Activated T-helper 1 cell treated with anti-CD3 and anti-CD28 coated beads, Interleukin-2, amount 50 U/mL, for 16 hours (primary cell): ENCODE measurements around the gene IL1RAP.
"Not testable (repeated sequence)": the region's sequence is repeated elsewhere in the genome, so short reads cannot be mapped to it uniquely, and the experiment has no call there.

ENCODE experiments used
- DNase-seq, 2 donors: peaks; one replicate each; pipeline ENCODE4 v3.0.0-alpha.2; 2020; ENCODE audit warnings: low read depth in 1 of 2, low spot score in 1 of 2

The IL1RAP gene, protein sequence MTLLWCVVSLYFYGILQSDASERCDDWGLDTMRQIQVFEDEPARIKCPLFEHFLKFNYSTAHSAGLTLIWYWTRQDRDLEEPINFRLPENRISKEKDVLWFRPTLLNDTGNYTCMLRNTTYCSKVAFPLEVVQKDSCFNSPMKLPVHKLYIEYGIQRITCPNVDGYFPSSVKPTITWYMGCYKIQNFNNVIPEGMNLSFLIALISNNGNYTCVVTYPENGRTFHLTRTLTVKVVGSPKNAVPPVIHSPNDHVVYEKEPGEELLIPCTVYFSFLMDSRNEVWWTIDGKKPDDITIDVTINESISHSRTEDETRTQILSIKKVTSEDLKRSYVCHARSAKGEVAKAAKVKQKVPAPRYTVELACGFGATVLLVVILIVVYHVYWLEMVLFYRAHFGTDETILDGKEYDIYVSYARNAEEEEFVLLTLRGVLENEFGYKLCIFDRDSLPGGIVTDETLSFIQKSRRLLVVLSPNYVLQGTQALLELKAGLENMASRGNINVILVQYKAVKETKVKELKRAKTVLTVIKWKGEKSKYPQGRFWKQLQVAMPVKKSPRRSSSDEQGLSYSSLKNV

DNA sequence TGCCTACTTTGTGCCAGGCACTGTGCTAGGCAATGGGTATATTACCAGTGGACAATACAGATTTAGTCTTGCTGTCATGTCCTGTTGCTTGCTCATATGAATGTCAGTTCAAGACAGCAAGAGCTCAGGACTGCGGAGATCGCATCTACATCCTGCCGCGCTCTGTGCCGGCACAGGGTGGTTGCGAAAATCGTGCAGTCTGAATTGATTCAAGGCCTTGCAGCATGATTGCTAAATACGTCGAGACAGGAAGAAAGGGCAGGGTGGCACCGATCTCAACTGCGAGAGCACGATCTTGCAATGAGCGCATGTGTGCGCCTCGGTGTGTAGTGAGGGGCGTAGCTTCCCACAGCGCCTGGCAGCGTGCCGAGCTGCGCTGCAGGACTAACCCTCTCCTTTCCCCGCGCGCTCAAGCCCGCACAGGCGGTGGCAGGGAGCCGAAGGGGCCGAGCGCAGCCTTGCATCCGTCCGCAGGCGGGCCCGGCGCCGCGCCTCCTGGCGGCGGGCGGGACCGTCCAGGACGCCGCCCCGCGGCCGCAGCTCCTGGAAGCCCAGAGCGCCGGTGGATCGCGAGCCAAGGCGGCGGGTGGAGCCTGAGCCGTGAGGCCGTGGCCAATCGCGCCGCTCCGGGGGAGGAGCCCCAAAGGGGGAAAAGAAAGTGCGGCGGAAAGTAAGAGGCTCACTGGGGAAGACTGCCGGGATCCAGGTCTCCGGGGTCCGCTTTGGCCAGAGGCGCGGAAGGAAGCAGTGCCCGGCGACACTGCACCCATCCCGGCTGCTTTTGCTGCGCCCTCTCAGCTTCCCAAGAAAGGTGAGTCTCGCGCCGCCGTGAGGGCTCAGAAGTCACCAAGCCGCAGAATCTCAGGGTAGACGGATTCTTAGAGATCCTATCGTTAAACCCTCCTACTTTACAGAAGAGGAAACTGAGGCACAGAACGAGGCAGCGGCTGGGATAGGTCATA lies at the start of gene IL1RAP:
IL1RAP (plus strand) TSS at position 677 of the 962 bp plus-strand sequence. CDS start 50,205 bp downstream, outside the sequence.
- peak; percentile 65 to 78 for DNase-seq

DNA sequence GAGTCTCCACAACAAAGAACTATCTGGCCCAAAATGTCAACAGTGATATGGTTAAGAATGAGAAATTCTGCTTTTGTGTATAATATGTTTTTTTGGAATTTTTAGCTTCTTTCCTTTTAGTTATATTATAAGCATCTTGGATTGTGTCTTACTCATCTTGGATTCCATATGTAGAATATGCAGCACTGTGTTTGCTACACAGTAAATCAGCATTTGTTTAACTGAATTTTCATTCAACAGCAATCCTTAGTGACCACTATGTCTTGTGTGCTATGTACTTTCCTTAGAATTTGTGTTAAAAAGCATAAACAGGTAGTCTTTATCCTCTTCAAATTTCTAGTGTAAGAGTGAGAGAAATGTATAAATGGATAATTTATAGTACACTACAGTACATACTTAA lies 46.0 kb upstream of the IL1RAP start:
- DNase-seq = no peak

DNA sequence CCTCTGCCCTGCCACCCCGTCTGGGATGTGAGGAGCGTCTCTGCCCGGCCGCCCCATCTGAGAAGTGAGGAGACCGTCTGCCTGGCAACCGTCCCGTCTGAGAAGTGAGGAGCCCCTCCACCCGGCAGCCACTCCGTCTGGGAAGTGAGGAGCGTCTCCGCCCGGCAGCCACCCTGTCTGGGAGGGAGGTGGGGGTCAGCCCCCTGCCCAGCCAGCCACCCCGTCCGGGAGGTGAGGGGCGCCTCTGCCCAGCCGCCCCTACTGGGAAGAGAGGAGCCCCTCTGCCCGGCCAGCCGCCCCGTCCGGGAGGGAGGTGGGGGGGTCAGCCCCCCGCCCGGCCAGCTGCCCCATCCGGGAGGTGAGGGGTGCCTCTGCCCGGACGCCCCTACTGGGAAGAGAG lies 40.6 kb upstream of the IL1RAP start:
- DNase-seq = not testable (repeated sequence)

DNA sequence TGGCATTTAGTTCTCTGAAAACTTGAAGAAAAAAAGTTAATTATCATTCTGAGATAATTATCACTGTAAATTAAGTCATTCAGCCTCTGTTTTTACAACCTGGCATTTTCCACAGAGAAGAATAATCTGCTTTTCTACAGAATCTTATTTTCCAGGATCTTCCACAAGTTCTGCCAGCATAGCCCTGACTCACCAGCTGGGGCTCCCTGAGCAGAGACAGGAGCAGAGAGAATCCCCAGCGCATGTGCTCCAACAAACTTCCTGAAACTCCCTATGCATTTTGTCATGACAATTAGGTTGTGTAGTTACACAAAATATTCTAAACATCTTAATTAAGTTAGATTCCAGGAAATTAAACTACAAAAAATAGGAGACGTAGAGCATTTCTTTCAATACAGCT lies 32.1 kb upstream of the IL1RAP start:
- no peak for DNase-seq

DNA sequence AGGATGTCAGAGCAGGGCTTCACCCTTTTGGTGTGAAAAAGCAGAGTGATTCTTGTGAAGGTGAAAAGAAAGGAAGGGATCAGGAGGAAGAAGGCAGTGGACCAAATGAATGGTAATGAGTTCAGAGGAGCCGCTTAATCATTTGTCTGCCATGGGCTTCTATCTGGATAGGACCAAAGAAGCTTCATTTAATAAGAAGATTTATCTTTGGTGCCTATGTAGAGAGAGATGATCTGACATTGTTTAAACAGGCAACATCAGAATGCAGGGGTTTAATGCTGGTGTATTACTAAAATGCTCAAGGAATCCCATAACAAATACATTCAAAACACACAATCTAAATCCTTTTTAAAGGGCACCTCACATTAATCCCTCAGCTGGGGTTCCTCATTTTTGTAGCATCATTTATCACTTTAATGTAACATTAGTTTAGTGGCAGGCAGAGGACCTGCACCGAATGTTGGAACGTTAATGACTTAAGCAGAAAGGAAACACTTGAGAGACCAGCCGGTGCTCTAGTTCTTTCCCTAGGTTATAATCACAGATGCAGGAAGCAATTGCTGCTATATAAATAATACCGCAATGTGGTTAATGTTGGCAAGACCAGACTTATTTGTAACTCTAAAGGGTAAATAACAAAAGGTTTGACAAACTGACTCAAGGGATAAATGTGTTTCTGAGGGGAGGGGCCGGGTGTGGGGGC lies 27.9 kb upstream of the IL1RAP start:
- DNase-seq = no peak

DNA sequence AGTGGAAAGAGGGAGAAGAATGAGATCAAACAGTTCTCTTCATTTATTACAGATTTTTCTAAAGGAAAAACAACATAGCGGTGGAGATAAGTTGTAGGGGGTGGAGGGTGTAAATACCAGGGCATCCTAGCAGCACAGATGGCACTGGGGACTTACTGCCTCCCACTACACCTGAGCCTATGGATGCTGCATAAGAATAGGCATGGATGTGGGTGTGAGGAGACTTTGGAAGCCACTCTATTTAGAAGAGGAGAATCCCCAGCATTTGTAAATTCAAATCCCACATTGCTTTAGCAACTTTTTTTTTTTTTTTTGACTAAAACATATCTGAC lies 27.4 kb upstream of the IL1RAP start:
- DNase-seq = no peak

DNA sequence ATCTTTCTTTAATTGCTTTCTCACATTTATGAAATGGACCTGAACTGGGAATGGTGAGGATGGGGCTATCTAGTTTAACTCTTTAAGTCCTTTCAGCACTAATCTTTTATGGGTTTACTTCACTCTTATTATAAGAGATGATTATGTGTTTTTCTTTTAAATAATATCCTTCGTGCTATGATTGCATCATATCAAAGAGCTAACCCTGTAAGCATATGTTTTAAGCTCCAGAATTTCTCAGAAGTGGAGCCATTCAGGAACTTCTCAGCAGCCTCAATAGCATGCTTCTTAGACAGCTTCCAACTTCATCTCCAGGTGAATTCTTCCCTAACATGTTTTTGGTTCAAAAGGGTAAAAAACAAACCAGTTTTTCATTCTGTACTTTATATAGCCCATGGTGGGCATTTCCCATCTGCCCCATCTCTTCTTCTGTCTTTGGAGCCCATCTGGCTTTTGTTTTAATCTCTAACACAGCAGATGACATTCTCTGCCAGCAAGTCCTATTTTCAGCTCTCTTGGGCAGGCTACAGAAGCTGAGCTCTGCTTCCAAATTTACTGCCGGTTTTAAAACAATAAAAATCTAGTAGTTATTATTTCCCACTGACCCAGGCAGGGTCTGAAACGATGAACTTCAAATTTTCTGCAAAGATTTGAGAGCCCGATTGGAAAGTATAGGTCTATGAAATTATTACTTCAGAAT lies 26.8 kb upstream of the IL1RAP start:
- DNase-seq = no peak

DNA sequence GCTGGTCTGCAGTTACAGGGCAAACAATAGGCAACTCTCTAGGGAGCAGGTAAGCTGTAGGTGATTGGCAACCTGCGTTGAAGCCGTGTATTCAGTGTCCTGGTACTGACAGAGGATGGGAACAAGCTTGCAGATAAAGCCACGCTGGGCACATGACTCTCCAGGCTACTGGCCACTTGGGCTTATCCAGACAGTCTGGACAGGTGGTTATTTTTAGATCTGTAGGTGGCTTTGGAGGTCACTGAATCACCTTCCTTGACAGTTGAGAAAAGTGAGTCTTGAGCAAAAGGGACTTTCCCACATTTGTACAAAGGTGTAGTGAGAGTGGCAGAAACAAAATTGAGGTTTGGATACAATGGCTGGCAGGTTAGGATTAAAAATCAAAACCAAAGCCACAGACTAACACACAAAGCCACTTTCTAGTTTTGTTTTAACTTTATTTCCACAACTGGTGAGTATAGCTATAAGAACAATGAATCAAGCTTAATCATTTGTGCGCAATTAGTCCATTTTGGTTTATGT lies 22.3 kb upstream of the IL1RAP start:
- no peak for DNase-seq

DNA sequence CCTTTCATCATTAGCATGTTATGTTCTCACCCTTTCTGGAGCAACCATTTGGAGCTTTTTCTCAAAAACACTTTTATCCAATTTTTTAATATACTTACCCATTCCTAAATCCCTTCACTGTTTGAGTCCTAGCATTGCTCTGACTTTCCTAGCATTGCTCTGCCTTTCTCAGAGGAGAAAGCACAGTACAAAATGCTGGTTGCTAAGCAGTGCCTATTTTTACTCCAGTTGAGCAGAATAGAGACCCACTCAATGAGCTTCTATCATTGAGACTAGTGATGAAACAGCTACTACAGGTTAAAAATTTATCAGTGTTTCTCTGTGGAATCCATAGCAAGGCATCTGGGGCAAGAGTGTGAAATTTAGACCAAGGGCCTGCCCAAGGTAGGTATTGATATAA lies 21.8 kb upstream of the IL1RAP start:
- DNase-seq = no peak

DNA sequence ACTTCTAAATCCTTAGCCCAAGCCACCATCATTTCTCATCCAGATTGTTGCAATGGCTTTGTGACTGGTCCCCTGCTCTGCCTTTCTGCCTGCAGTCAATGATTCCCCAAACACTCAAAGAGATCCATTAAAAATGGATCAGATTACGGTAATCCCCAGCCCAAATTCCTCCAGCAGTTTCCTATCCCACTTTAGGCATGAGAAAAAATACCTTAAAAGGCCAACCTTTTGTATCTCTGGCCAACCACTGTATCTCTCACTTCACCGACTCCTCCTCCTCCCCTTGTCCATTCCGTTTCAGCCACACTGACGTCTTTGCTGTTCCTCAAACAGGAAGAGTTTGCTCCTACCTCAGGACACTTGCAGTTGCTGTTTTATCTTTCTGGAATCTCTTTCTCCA lies 20.9 kb upstream of the IL1RAP start:
- DNase-seq = no peak

DNA sequence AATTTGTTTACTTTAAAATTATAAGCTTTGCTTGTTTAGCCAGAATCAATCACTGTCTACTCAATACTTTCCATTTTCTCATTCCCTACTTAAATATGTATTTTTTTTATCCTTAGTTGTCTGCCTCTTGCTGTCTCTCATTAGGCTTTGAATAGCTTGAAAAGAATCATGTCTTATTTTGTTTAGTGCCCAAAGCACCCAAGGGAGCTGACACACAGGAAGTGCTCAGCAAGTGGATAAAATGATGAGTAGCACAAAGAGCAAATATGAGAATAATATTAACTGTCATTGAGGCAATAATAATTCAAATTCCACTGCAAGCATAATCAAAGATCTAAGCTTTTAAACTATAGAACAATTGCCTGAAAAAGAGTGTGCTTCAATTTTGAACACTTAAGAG lies 19.0 kb upstream of the IL1RAP start:
- no peak for DNase-seq

DNA sequence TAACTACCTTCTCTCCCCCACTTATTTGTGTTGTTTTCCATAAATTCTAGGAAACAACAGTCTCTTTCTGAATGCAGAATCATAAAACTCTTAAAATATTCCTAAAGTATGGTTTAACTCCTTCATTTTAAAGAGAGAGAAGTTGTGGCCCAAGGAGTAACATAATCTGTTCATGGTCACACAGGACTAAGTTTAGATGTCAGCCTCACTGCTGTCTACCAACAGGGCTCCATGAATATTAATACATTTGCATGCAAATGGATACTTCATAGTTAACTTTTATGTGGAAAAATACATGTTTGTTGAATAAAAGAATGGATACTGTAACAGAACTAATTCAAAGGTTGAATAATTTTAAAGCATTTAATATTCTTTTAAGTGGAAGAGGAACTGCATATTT lies 18.5 kb upstream of the IL1RAP start:
- DNase-seq = no peak

DNA sequence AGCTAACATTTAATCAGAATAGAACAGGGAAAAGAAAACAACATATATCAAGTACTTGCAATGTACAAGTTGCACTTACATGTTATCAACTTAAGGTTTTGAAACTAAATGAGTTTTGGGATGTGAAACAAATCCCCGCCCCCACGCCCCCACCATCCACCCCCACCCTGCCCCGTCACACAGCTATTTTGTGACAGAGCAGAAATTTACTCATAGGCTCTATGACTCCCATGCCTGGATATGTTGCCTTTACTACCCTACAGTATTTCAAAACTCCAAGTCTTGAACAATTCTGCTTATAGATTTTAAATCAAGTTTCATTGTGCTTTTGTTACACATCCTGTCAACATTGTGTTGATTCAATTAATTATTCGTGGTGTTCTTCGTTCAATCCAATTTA lies 18.1 kb upstream of the IL1RAP start:
- DNase-seq = no peak

DNA sequence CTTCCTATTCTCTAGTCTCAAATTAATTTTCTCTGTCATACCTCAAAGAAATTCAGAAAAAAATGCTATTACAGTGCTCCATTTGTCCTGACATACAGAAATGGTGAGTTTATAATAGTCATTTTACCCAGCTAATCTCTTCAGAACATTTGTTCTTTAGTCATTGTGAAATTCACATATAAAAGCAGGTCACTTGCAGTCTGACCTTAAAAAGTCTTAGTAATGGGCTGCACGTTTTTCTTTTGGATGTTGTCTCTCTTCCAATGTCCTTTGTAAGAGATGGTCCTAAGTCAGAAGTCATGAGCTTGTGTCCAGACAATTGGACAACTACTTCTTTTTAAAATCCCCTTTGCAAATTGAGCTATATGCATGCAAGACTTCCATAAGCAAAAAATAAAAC lies 17.0 kb upstream of the IL1RAP start:
- no peak for DNase-seq

DNA sequence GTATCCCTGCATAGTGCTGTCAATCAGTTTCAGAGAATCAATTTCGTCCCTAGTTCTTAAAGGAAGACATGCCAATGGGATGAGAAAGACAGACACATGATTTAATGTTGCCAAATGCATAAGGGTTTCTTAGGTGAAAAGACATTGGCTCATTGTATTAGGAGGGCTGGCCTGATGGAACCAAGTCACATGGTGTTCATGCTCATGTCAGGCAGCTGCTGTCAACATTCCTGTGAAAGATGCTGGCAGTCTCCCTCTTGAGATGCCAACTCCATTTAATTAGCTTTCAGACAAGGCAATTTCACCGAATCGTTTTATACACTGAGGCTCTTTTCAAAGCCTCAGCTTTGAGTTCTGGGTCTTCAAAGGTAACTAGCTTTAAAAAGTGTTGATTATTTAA lies 16.1 kb upstream of the IL1RAP start:
- DNase-seq = no peak

DNA sequence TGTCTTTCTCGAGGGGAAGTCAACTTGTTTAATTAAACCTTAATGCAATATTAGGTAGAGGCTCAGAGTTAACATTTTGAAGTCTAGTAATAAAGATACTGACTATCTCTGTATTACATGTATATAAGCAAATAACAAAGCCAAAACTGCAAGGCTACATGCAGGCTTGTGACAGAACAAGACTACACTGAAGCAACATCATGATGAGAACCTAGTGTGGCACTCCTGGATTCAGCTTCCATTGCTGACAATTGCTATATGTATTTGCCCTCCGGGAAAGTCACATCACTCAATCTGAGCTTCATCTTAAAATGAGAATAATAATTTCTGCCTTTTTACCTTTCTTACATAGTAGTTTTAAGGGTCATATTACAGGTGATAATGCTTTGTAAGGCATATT lies 15.6 kb upstream of the IL1RAP start:
- DNase-seq = no peak

DNA sequence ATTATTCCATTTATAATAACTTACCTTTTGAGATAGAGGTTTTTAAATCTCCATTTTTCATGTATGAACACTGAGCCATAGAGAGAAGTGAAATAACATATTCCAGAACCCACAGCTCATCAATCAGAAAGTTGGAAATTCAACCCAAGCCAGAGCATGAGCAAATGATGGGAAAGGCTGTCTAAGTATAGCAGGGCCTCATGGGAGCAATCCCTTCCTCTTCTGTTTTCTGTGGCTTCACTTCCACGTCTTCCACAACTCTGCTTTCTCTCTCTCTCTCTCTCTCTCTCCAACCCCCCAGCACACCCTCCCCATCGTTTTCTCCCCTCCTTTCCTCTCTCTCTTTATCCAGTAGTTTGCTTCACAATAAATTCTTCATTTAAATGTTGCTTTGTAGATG lies 14.8 kb upstream of the IL1RAP start:
- no peak for DNase-seq

DNA sequence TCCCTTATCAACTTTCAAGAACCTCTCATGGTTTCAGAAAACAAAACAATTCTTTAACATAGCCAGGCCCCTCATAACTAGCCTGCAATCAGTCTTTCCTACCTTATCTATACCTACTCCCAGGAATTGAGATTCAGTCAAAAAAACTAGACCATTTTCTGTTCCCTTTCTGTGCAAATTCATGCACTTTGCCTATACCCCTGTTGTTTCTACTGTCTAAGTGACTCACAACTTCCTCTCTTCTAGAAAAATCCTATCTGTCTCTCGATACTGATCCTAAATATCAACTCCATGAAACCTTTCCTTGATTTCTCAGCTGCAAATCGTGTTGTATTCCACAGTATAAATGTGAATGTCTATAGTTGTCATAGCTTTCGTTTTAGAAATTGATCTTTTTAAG lies 10.9 kb upstream of the IL1RAP start:
- no peak for DNase-seq

DNA sequence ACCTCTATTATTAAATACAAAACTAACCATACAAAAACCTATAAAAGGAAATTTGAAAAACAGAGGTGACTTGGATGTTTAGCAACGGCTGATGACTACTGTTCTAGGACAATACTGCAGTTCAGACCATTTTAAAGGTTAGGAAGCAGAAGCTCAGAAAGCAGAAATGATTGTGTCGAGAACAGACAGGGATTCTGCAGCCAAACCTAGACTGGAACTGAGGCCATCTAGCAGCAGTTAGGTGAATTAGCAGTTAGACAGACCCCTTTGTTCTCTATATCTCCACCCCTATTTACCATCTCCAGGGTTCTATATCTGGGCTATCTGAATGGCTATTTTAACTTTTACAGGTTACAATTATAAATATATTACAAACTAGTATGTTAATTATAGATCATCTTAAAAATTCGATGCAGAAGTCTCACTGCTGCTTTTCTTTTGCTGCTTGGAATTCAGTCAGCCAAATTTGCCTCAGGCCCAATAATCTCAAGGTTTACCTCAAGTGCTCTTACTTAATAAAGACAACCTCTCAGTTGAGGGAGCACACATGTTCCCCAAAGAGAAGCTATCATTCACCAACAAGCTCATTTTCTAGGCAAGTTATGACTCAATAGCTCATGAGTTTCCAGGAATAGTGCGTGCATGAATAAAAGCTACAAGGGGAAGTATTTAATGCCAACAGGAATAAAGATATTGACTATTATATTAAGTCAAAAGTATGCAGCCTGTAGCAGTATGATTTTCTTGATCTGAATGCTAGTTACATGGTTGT lies 9.3 kb upstream of the IL1RAP start:
- no peak for DNase-seq
